Chondrocyte (in vitro differentiated cells): ENCODE measurements around the gene PRKACA. TPM values are rescaled to one million over a fixed set of nuclear protein-coding genes. Genes with fewer than 3 reads are reported as not detected.
"Not testable (repeated sequence)": the region's sequence is repeated elsewhere in the genome, so short reads cannot be mapped to it uniquely, and the experiment has no call there.

ENCODE experiments used
- DNase-seq: peaks from one replicate; pipeline ENCODE4 v3.0.0; 2021; ENCODE audit warnings: mixed read lengths, low spot score
- H3K27ac Mint-ChIP-seq: one replicate; pipeline ENCODE4 v1.8.0; 2021; ENCODE audit warnings: mild to moderate bottlenecking, moderate library complexity, mixed read lengths; ENCODE audit not compliant: unreplicated experiment
- H3K27me3 Mint-ChIP-seq: 2 replicates; pipeline ENCODE4 v1.8.0; 2021; ENCODE audit warnings: low read depth, mixed read lengths
- H3K36me3 Mint-ChIP-seq: 2 replicates; pipeline ENCODE4 v1.8.0; 2021; ENCODE audit warnings: low read depth, mixed read lengths
- H3K4me1 Mint-ChIP-seq: 2 replicates; pipeline ENCODE4 v1.8.0; 2021; ENCODE audit warnings: low read depth, mild to moderate bottlenecking, mixed read lengths
- H3K4me3 Mint-ChIP-seq: one replicate; pipeline ENCODE4 v1.8.0; 2021; ENCODE audit warnings: mild to moderate bottlenecking, moderate library complexity, mixed read lengths; ENCODE audit not compliant: unreplicated experiment
- H3K9me3 Mint-ChIP-seq: 2 replicates; pipeline ENCODE4 v1.8.0; 2021; ENCODE audit warnings: low read depth, mixed read lengths
- total RNA-seq: library from RNA; stranded (reverse); gene quantifications from 3 replicates; pipeline ENCODE4 v1.2.1, GENCODE V29; 2021
- TF ChIP-seq, protein P1 (sequence below): fragments of 200-600 bp; sonication (generic); IDR thresholded peaks from 2 replicates; pipeline ENCODE4 v1.5.0; 2021; ENCODE audit warnings: antibody characterized with exemption, mild to moderate bottlenecking, moderate library complexity

Gene PRKACA
- total RNA-seq, 1 donor from 2014 or later, result 88.2 TPM

DNA sequence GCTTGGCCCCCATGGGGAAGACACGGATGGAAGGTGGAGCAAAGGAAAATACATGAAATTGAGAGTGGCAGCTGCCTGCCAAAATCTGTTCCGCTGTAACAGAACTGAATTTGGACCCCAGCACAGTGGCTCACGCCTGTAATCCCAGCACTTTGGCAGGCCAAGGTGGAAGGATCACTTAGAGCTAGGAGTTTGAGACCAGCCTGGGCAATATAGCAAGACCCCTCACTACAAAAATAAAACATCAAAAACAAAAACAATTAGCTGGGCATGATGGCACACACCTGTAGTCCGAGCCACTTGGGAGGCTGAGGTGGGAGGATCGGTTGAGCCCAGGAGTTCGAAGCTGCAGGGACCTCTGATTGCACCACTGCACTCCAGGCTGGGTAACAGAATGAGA lies 65.1 kb downstream of the PRKACA start:
- Mint-ChIP-seq H3K27me3 (no peaks in the 10 kb centered on the region), H3K4me3 (no peak overlapping the region), H3K9me3 (no peaks in the 10 kb centered on the region), H3K4me1 (no peaks in the 10 kb centered on the region), H3K36me3 (peaks cover 1% of the 10 kb centered on the region), H3K27ac (no peak overlapping the region)
- DNase-seq, result no peak
- TF ChIP-seq, protein P1, sequence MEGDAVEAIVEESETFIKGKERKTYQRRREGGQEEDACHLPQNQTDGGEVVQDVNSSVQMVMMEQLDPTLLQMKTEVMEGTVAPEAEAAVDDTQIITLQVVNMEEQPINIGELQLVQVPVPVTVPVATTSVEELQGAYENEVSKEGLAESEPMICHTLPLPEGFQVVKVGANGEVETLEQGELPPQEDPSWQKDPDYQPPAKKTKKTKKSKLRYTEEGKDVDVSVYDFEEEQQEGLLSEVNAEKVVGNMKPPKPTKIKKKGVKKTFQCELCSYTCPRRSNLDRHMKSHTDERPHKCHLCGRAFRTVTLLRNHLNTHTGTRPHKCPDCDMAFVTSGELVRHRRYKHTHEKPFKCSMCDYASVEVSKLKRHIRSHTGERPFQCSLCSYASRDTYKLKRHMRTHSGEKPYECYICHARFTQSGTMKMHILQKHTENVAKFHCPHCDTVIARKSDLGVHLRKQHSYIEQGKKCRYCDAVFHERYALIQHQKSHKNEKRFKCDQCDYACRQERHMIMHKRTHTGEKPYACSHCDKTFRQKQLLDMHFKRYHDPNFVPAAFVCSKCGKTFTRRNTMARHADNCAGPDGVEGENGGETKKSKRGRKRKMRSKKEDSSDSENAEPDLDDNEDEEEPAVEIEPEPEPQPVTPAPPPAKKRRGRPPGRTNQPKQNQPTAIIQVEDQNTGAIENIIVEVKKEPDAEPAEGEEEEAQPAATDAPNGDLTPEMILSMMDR, result no peak

DNA sequence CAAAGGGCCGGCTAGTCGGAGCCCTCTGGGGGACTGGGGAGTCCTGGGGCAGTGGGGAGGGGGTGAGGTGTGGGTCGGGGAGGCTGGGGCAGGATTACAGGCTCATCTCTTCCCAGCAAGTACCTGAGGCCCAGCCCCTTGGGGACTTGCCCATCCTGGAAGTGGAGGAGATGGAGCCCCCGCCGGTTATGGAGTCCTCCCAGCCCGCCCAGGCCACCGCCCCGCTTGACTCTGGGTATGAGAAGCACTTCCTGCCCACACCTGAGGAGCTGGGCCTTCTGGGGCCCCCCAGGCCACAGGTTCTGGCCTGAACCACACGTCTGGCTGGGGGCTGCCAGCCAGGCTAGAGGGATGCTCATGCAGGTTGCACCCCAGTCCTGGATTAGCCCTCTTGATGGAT lies 65.6 kb downstream of the PRKACA start:
- TF ChIP-seq, protein P1, result no peak
- no peaks in the 10 kb centered on the region for H3K27me3 Mint-ChIP-seq
- H3K36me3 Mint-ChIP-seq, result peaks cover 1% of the 10 kb centered on the region
- H3K27ac Mint-ChIP-seq, result no peak overlapping the region
- no peaks in the 10 kb centered on the region for H3K9me3 Mint-ChIP-seq
- H3K4me1 Mint-ChIP-seq, result no peaks in the 10 kb centered on the region
- no peak overlapping the region for H3K4me3 Mint-ChIP-seq
- DNase-seq, result no peak

DNA sequence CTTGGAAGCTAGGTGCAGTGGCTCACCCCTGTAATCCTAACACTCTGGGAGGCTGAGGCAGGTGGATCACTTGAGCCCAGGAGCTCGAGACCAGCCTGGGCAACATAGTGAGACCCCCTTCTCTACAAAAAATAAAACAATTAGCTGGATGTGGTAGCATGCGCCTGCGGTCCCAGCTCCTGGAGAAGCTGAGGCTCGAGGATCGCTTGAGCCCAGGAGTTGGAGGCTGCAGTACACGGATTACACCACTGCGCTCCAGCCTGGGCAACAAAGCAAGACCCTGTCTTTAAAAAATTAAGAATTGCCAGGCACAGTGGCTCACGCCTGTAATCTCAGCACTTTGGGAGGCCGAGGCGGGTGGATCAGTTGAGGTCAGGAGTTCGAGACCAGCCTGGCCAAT lies 66.6 kb downstream of the PRKACA start:
- not testable (repeated sequence) for H3K4me3 Mint-ChIP-seq, H3K9me3 Mint-ChIP-seq, H3K36me3 Mint-ChIP-seq, H3K27me3 Mint-ChIP-seq, H3K27ac Mint-ChIP-seq, H3K4me1 Mint-ChIP-seq, DNase-seq

DNA sequence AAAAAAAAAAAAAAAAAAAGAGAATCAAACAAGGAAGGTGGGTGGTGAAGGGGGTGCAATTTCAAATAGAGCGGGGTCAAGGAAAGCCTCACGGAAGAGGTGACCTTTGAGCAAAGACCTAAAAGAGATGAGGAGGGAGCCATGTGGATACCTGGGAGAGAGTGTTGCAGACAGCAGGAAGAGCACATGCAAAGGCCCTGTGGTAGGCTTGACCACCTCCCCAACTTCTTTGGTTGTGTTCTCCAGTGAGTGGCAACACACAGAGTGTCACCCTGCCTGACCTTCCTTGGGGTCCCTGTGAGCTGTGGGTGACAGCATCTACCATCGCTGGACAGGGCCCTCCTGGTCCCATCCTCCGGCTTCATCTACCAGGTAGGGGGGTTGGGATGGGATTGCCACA lies 67.0 kb downstream of the PRKACA start:
- no peak for DNase-seq
- no peaks in the 10 kb centered on the region for H3K27me3 Mint-ChIP-seq
- peaks cover 1% of the 10 kb centered on the region for H3K36me3 Mint-ChIP-seq
- H3K4me3 Mint-ChIP-seq, result no peak overlapping the region
- TF ChIP-seq, protein P1, result no peak
- H3K9me3 Mint-ChIP-seq, result no peaks in the 10 kb centered on the region
- H3K4me1 Mint-ChIP-seq, result no peaks in the 10 kb centered on the region
- no peak overlapping the region for H3K27ac Mint-ChIP-seq

DNA sequence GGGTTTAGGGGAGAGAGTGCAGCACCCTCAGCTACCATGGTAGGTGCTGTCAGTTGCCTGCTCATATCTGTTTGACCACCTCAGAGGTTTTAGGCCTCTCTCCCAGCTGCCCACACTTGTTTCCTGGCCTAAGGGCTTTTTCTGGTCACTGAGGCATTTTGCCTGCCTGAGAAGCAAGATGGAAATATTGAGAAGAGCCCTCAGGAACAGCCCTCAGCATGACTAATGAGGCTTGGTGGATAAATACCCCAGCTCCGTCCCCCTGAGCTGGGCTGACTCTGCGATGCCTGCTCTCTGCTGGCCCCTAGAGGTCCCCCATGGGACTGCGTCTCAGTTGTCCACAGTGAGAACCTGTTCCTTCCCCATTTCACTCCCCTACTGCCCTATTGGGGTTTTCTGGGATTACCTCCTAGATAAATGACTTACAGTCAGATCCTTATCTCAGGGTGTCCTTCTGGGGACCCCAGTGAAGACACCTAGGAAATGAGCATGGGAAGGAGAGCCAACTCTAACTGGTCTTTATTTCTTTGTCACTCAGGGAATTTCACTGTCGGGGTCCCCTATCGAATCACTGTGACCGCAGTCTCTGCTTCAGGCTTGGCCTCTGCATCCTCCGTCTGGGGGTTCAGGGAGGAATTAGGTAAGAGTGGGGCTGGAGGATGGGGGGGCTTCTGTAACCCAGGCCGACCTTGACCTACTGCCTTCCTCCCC lies 69.0 kb downstream of the PRKACA start:
- TF ChIP-seq, protein P1, result peak; percentile 82
- Mint-ChIP-seq H3K27ac (no peak overlapping the region), H3K4me1 (no peaks in the 10 kb centered on the region), H3K9me3 (no peaks in the 10 kb centered on the region), H3K4me3 (no peak overlapping the region), H3K27me3 (no peaks in the 10 kb centered on the region), H3K36me3 (peaks cover 1% of the 10 kb centered on the region)
- DNase-seq, result no peak

DNA sequence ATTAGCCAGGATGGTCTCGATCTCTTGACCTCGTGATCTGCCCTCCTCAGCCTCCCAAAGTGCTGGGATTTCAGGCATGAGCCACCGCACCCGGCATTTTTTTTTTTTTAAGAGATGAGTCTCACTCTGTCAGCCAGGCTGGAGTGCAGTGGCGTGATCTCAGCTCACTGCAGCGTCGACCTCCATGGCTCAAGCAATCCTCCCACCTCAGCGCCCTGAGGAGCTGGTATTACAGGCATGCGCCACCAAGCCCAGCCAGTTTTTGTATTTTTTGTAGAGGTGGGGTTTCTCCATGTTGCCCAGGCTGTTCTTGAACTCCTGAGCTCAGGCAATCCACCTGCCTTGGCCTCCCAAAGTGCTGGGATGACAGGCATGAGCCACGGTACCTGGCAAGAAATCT lies 69.7 kb downstream of the PRKACA start:
- H3K4me3 Mint-ChIP-seq, H3K9me3 Mint-ChIP-seq, H3K36me3 Mint-ChIP-seq, H3K27ac Mint-ChIP-seq, H3K27me3 Mint-ChIP-seq, DNase-seq, H3K4me1 Mint-ChIP-seq: not testable (repeated sequence)
